Epithelial cell of prostate (primary cell): Measurements from ENCODE around the gene CDKN1C.
"Not testable (repeated sequence)": the region's sequence is repeated elsewhere in the genome, so short reads cannot be mapped to it uniquely, and the experiment has no call there.

Experiments
- DNase-seq: peaks from one replicate; pipeline ENCODE4 v3.0.0-alpha.2; 2011; ENCODE audit warnings: low read depth, low spot score
- H3K27ac ChIP-seq: fragments of 450-650 bp; 2 replicates; pipeline ENCODE4 v1.5.1; 2017; ENCODE audit warnings: mild to moderate bottlenecking

Gene CDKN1C

GRCh38 chr11:2909133-2909902 is 23.7 kb upstream of the CDKN1C start:
- DNase-seq, result no peak
- H3K27ac ChIP-seq, result no peak overlapping the region

DNA sequence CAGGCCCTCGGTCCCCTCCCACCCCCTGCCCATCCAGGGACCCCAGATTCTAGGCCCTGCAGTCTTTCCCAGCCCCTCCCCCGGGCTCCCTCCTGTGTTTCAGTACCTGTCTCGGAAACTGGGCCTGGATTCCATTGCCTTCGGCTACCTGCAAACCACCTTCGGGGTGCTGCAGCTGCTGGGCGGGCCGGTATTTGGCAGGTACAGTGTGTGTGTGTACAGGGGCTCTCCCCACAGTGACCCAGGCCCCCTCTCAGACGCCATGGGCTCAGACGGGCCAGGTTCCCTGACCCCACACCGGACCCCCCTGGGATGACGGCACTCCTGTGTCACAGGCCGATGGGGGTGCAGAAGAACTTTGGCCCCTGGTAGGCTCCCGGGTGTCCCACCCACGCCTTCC is 22.6 kb upstream of the CDKN1C start:
- no peak overlapping the region for H3K27ac ChIP-seq
- no peak for DNase-seq

DNA sequence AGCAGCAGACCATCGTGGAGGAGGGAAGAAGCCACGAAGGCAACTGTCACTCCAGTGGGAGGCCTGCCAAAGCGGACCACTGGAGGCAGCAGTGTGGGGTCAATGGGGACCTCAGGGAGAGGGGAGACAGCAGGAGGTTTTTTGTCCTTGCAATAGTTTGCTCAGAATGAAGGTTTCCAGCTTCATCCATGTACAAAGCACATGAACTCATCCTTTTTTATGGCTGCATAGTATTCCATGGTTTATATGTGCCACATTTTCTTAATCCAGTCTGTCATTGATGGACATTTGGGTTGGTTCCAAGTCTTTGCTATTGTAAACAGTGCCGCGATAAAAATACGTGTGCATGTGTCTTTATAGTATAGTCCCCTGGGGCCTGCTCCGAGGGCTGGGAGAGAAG is 19.7 kb upstream of the CDKN1C start:
- H3K27ac ChIP-seq, DNase-seq: not testable (repeated sequence)

- peak overlapping the region; percentile 69 for H3K27ac ChIP-seq
- DNase-seq, result no peak
These were observed 18.8 kb upstream of the CDKN1C start for GRCh38 chr11:2904153-2905052.

GRCh38 chr11:2903672-2904011 is 18.1 kb upstream of the CDKN1C start:
- H3K27ac ChIP-seq, result peak overlapping the region; percentile 69
- DNase-seq, result no peak

DNA sequence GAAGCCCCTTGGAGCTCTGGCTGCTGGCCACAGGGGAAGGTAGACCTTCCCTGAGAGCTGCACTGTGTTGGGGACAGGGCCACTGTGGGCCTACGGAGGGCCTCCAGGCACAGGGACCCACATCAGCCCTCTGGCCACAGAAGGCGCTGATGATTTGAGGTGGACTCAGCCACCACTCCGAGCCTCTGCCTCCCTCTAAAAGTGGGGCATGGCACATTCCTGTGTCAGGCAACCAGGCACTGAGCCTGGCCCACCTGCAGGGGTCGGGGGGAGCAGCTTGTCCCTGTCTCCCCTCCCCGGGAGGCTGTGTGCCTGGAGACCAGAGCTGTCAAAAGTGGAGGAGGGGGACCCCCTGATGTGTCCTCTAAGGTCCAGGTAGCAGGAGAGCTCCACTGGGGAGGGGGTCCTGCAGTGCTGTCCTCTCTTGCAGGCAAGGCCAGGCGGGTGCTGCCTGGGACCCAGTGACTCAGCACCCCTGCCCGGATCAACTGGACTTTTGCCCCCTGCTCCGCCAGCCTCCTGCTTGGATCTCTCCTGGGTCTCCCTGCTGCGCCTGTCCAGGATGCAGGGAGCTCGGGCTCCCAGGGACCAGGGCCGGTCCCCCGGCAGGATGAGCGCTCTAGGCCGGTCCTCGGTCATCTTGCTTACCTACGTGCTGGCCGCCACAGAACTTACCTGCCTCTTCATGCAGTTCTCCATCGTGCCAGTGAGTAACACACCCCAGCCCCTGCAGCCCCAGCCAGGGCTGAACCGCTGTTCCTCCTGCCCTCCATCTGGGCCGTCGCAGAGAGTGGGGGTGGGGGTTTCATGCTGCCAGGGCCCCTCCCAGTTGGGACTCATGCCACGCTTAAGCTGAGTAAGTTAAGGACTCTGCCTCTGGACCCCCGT is 17.5 kb upstream of the CDKN1C start:
- no peak for DNase-seq
- peak overlapping the region; percentile 69 for H3K27ac ChIP-seq

DNA sequence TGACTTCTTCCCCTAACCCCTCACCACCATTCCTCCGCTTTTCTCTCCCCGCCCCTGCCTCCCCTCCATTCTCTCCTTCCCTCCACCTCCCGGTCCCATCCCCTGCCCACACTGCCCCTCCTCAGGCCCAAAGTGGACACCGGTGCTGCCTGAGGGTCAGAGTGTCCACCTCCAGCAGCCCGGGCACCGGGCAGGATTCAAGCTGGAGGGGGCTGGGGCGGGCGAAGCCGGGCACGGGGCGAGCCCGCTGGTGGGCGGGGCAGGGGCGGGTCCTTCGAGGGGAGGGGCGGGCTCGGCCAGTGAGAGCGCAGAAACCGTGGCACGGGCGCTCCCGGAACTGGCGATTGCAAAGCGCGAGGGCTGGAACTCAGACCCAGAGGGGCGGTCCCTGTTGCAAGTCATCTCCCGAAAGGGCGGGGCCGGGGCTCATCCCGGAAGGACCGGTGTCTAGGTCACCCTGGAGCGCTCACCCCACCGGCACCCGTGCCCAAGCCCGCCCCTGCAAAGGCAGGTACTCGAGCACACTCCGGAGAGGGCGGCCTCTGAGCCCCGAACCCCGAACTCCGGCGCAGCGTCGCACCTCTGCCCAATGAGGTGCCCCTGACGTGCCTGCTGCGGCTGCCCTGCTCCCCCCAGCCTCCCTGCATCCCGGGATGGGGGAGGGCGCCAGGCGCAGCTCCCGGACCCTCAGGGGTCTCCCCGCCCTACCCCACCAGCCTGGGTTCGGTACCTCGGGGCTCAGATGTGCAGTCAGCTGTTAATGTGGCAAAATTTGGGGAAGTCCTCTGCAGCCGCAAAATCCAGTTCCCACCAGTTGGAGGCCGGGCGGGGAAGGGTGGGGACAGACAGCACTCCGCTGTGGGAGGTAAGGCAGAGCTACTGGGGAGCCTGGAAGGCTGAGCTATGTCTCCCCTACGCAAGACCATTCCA is 16.5 kb upstream of the CDKN1C start:
- DNase-seq, result peak; percentile 50

GRCh38 chr11:2901196-2901796 is 15.7 kb upstream of the CDKN1C start:
- peak overlapping the region; percentile 69 for H3K27ac ChIP-seq
- no peak for DNase-seq

More for the DNA sequence above, 16.5 kb upstream of the CDKN1C start:
- peak overlapping the region; percentile 69 for H3K27ac ChIP-seq

- DNase-seq, result no peak
- H3K27ac ChIP-seq, result peak overlapping the region; percentile 94
These were observed 13.7 kb upstream of the CDKN1C start for GRCh38 chr11:2899080-2899783.

DNA sequence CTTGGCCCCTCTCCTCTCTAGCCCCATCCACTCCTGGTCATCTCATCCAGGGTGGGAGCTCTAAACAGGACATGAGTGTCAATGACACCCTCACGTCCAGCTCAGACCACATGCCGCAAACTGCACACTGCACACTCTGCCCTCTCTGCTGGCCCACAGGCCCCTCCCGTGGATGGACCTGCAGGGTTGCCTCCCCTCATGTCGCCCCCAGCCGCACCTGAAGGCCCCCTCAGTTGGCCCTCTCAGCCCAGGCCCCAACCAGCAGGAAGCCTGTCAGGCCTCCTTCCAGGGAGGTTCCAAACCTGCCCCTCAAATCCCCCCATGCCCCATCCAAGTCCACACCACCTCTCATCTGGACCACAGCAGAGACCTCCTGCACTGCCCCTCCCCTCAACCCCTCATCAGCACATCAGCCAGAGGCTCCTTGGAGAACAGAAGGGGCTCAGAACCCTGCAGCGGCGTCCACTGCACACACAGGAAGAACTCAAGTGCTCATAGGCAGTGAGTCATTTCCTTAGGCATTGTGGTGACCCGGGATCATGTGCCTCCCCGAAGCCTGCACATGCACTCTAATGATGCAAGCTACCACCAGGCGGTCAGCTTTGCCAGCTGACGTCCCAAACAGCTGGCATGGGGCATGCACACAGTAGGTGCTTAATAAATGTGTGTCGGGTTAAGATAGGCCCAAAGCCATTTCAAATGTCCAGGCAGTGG is 12.9 kb upstream of the CDKN1C start:
- DNase-seq, result peak; percentile 53
- H3K27ac ChIP-seq, result peak overlapping the region; percentile 94

DNA sequence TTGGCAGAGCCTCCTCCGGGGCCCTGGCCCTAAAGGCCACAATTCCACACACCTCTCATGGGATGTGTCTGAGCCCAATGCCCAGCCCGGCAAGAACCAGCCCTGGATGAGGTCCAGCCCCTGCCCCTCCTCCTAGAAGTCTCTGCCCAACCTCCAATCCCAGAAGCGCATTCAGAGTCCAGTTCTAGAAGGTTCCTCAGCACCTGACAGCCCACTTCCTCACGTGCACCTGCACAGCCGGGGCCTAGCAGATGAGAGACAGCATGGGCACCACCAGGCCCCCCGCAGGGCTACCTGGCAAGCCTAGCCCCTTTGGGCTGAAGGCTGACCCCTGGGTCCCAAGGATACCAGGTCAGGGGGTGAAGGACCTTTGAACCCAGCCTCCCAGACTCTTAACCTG is 11.5 kb upstream of the CDKN1C start:
- H3K27ac ChIP-seq, result no peak overlapping the region
- DNase-seq, result no peak

- no peak for DNase-seq
- no peak overlapping the region for H3K27ac ChIP-seq
These were observed 10.5 kb upstream of the CDKN1C start for GRCh38 chr11:2896047-2896446.

DNA sequence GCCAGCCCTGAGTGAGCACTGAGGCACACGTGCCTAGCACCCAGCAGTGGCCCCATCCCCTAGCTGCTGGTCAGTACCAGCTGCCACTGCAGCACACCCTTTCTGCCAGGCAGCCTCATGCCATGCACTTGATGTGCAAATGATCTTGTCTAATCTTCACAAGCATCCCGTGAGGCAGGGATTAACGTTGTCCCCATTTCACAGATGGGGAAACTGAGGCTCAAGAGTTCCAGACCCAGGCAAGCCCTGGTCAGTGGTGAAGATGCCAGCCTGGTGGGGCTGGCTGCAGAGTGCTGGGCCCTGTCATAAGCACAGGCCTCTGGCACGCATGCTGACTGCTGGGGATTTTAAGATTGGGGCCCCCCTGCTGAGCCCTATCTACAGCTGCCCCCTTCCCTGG is 8.4 kb upstream of the CDKN1C start:
- DNase-seq, result no peak
- H3K27ac ChIP-seq, result no peak overlapping the region

GRCh38 chr11:2892967-2893528 is 7.5 kb upstream of the CDKN1C start:
- peak overlapping the region; percentile 67 for H3K27ac ChIP-seq
- DNase-seq, result no peak

DNA sequence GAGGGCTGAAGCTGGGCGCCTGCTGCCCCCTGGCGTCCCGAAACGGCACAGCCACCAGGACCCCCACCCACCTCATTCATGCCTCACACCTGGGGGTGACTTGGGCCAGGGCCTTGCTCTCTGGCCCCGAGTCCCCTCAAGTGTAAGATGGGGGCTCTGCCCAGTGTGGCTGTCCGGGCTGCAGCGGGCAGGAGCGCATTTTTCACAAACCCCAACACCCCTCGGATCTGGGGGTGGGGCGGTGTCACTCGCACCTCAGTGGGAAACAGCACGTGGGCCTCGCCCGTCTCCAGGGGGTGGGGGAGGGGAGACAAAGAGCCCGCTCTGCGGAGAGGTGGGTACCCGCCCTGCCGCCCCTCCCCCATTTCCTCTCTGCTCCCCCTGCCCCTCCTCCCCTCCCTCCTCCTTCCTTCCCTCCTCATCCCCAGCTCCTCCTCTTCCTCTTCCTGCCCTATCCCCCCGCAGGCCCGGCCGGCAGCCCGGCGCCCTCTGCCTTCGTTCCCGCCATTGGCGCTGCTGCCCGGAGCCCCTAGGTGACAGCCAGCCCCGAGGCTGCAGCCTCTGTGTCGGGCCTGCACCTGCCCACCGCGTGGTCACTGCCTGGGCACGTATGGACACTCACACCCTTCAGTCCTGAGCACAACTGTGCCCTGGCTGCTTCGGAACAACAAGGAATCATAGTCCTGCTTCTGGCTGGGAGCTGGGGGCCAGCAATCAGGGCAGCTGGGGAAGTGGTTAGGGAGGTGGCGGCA is 6.8 kb upstream of the CDKN1C start:
- H3K27ac ChIP-seq, result peak overlapping the region; percentile 67
- DNase-seq, result no peak

GRCh38 chr11:2891326-2892214 is 6.0 kb upstream of the CDKN1C start:
- H3K27ac ChIP-seq, result peak overlapping the region; percentile 67
- no peak for DNase-seq
